Occipital lobe (tissue), 2 donors: ENCODE results near the gene ZHX3. TPM values are rescaled to one million over a fixed set of nuclear protein-coding genes. Genes with fewer than 3 reads are reported as not detected.
A peak's percentile ranks its signal among the peaks of the same experiment; 100 is the strongest.

Source experiments
- DNase-seq: peaks from one replicate; lab custom pipeline; 2025; lab: John Stamatoyannopoulos, UW
- total RNA-seq: library from RNA; depleted of rRNA; stranded (reverse); fragments of >200 nt; gene quantifications from one replicate; pipeline ENCODE4 v1.2.3, GENCODE V29; 2014

ZHX3 gene
- total RNA-seq, 1 donor from 2014 or later: 18.9 TPM

DNA sequence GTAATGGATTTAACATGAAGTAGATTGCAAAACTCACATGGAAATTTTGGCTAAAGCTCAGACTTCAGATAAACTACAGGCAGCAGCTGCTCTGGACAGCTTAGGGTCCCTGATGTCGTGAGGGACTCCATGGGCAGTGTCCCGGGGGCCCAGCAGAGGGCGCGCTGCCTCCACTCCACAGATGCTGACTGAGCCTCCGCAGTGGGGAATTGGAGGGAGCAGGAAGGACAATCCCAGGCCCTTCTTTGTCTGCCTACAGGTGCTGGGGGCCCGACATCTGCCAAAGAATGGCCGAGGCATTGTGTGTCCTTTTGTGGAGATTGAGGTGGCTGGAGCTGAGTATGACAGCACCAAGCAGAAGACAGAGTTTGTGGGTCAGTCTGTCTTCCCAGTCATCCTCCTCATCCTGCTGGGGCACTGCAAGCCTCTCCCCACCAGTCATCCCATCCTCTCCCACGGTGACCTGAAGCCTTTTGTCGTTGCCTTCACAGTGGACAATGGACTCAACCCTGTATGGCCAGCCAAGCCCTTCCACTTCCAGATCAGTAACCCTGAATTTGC, 144.3 kb downstream of the ZHX3 start:
- peak; percentile 82 for DNase-seq

DNA sequence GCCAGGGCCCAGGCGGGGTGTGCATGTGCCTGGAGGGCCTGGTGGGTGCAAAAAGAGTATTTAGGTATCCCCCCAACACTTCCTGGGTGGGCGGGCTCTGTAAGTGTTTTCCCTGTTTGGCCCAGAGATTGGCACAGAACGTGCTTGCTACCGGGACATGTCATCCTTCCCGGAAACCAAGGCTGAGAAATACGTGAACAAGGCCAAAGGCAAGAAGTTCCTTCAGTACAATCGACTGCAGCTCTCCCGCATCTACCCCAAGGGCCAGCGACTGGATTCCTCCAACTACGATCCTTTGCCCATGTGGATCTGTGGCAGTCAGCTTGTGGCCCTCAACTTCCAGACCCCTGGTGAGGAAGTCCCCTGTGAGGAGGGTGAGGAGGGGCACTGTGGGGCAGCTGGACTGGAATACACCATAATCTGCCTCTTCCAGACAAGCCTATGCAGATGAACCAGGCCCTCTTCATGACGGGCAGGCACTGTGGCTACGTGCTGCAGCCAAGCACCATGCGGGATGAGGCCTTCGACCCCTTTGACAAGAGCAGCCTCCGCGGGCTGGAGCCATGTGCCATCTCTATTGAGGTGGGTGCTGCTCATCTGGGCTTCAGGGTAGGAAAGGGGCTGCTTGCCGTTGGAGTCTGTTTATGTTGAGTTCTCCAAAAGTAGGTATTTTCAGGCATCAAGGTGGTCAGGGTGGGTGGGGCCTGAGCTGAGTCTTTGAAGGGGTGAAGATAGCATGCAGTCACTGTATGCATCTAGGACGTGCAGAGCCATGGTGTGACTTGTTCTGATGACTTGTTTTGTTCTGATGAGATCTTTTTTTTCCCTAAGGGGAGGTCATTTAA, 145.0 kb downstream of the ZHX3 start:
- no peak for DNase-seq

- DNase-seq: no peak
These were observed 145.7 kb downstream of the ZHX3 start for GRCh38 chr20:41171736-41172295.

- DNase-seq: no peak
These were observed 147.0 kb downstream of the ZHX3 start for GRCh38 chr20:41170386-41171105.

GRCh38 chr20:41169791-41170351, 147.7 kb downstream of the ZHX3 start:
- DNase-seq: no peak

DNA sequence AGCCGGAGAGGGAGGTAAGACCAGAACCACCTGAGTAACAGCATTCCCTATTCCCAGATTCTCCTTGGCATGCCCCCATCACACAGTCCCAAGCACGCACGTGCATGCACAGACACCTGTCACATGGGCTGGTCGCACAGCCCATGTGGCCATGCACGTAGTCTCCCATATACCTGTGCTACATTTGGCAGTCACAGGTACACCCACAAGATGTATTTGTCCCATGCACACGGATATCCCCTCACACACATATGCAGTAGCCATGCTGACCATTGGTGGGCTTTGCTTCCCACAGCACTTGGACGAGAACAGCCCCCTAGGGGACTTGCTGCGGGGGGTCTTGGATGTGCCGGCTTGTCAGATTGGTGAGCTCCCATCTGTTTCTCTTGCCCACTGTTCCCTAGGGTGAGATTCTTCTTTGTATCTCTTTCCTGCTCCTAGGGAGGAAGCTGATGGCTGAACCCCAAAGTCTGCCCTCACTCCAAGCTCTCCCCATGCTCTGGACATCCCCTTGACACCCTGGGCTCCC, 148.3 kb downstream of the ZHX3 start:
- no peak for DNase-seq

DNA sequence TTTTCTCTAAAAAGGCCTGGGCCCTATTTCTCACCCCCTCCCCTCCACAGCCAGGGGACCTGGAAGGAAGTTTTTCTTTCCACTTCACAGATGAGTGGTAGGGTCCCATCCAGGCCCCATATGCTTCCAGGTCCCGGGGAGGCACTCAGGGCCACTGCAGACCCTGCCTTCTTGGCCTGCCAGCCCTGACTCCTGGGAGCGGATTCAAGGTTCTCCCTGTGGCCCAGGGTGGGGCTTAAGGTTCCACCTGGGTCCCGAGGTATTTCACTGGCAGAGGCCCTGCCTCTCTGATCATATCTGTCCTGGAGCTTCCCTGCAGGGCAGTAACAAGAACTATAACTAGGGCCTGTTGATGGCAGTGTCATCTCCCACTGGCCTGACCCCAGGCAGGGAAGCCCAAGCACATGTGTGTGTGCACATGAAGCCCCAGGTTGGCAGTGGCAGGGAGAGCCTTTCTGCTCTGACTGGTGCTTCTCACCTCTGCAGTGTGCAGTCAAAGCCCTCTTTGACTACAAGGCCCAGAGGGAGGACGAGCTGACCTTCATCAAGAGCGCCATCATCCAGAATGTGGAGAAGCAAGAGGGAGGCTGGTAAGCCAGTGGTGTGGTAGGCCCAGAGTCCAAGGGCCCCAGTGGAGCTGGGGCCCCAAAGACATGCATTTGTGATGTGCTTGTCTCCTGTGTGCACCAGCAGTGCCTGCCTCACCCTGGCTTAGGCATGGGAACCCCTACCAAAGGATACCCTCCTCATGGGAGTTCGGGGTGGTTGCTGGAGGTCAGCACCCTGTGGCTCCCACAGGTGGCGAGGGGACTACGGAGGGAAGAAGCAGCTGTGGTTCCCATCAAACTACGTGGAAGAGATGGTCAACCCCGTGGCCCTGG, 149.0 kb downstream of the ZHX3 start:
- no peak for DNase-seq

GRCh38 chr20:41167481-41168253, 149.9 kb downstream of the ZHX3 start:
- no peak for DNase-seq

- no peak for DNase-seq
These were observed 150.4 kb downstream of the ZHX3 start for GRCh38 chr20:41167118-41167470.

DNA sequence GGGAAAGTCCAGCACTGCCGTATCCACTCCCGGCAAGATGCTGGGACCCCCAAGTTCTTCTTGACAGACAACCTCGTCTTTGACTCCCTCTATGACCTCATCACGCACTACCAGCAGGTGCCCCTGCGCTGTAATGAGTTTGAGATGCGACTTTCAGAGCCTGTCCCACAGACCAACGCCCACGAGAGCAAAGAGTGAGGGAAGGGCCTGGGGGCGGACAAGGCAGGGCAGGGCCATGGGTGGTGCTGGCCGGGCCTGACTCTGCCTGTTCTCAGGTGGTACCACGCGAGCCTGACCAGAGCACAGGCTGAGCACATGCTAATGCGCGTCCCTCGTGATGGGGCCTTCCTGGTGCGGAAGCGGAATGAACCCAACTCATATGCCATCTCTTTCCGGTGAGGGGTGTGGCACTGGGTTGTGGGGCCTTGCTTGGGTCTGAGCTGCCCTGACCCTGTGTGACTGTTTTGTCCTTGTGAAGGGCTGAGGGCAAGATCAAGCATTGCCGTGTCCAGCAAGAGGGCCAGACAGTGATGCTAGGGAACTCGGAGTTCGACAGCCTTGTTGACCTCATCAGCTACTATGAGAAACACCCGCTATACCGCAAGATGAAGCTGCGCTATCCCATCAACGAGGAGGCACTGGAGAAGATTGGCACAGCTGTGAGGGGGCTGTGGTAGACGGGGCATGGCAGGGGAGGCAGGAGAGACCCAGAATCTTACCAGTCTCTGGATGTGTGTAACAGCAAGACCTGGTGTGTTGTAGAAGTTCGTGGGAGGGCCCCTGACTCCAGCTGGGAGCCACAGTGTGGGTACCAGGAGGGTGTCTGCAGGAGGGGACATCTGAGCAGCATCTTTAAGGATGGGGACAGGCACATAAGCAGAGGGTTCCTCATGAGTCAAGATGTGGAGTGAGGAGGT, 151.1 kb downstream of the ZHX3 start:
- DNase-seq: no peak

GRCh38 chr20:41165001-41165882, 152.3 kb downstream of the ZHX3 start:
- no peak for DNase-seq

DNA sequence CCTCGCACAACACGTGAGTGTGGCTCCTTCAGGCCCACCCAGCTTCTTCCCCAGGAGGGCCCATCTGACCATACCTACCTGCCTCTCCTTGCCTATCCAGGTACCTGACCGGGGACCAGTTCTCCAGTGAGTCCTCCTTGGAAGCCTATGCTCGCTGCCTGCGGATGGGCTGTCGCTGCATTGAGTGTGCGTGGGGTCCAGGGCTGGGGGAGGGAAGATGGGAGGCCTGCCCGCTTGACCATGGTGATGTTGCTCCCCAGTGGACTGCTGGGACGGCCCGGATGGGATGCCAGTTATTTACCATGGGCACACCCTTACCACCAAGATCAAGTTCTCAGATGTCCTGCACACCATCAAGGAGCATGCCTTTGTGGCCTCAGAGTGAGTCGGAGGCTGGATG, 153.7 kb downstream of the ZHX3 start:
- DNase-seq: no peak

DNA sequence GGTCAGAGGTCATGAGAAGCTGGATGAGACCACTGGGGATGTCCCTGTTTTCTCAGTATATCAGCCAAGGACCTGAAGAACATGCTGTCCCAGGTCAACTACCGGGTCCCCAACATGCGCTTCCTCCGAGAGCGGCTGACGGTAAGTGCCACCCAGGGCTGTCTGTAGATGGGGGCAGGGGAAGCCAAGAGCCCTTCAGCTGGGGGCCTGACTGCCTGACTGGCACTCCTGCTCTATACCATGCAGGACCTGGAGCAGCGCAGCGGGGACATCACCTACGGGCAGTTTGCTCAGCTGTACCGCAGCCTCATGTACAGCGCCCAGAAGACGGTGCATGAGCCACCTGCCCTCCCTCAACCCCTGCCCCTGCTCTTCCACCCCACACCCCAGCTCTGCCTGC, 155.1 kb downstream of the ZHX3 start:
- no peak for DNase-seq

DNA sequence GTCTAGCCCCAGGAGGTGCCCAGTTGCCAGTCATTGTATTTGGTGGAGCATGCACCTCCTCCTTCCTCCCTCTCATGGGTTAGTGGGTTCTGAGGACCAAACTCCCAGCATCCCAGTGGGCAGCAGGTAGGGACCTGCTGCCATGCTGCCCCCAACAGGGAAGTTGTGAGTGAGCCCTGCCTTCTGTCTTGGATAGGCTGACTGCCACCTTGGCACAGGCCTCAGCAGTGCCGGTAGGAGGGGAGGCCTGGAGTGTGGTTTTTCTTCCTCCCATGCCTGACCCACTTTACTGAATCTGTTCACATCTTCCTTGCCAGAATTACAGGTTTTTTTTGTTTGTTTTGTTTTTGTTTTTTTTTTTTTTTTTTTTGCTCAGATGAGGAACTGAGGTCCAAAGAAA, 155.6 kb downstream of the ZHX3 start:
- no peak for DNase-seq

GRCh38 chr20:41160686-41161085, 156.8 kb downstream of the ZHX3 start:
- no peak for DNase-seq

GRCh38 chr20:41159547-41159946, 158.0 kb downstream of the ZHX3 start:
- no peak for DNase-seq

DNA sequence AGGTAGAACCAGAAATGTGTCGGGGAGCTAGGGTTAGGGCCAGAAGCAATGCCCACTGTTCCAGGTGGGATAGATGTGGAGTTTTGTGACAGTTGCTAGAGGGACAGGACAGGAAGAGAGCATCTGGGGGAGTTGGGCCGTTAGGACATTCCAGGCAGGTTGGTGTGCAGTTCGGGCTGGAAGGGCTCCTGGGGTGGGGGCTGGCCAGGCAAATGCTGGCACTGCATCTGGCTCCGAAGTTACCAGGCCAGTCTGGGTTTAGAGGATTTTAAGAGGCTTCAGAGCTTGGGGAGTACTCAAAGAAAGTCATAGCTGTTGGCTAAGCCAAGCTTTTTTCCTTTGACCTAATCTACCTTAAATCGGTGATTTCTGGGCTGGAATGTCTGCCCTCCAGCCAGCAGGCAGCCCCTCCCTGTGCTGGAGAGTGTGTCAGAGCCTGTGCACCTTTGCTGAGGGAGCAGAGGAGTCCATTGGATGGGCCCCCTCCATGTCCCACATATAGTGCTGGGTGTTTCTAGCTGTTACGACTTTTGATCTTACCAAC, 159.4 kb downstream of the ZHX3 start:
- DNase-seq: no peak

GRCh38 chr20:41155261-41155660, 162.3 kb downstream of the ZHX3 start:
- DNase-seq: no peak
